ENCODE results near the gene CEMIP.

DNA sequence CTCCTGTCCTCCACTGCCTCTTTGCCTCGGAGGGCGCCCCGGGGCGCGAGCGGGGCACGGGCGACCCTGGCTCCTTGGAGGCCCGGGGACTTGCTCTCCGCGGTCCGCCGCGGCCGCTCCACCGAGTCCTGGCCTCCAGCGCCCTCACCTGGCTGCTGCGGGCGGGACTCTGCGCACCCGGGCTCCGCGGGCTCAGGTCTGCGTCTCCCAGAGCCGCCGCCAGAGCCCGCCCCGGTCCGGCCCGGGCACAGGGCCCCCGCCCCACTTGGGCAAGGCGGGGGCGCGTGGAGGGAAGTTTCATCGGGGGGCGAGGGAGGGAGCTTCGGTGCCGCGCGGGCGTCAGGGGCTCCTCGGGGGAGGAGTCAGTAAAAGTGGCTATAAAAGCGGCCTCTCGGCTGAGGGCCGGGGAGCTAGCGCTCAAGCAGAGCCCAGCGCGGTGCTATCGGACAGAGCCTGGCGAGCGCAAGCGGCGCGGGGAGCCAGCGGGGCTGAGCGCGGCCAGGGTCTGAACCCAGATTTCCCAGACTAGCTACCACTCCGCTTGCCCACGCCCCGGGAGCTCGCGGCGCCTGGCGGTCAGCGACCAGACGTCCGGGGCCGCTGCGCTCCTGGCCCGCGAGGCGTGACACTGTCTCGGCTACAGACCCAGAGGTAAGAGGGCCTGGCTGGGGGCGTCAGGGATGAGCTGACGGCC lies at the start of gene CEMIP:
- TF ChIP-seq POLR2A (IDR thresholded peaks at IDR 0.05) (no peak), POLR2AphosphoS5 (IDR thresholded peaks at IDR 0.05) (no peak), EP300 (IDR thresholded peaks at IDR 0.05; ENCODE audit: low read depth) (no peak)
- TF ChIP-seq, protein P1, sequence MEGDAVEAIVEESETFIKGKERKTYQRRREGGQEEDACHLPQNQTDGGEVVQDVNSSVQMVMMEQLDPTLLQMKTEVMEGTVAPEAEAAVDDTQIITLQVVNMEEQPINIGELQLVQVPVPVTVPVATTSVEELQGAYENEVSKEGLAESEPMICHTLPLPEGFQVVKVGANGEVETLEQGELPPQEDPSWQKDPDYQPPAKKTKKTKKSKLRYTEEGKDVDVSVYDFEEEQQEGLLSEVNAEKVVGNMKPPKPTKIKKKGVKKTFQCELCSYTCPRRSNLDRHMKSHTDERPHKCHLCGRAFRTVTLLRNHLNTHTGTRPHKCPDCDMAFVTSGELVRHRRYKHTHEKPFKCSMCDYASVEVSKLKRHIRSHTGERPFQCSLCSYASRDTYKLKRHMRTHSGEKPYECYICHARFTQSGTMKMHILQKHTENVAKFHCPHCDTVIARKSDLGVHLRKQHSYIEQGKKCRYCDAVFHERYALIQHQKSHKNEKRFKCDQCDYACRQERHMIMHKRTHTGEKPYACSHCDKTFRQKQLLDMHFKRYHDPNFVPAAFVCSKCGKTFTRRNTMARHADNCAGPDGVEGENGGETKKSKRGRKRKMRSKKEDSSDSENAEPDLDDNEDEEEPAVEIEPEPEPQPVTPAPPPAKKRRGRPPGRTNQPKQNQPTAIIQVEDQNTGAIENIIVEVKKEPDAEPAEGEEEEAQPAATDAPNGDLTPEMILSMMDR (IDR thresholded peaks at IDR 0.05) = peak; percentile 70 to 89 (median 81)

Measured in transverse colon (tissue), 4 donors.